Hematopoietic multipotent progenitor cell treated with erythropoietin and hydrocortisone succinate and interleukin-3 and kit ligand, for 8 days (in vitro differentiated cells): ENCODE data around the gene ARMC7.
A peak's percentile ranks its signal among the peaks of the same experiment; 100 is the strongest.
"Not testable (repeated sequence)": the region's sequence is repeated elsewhere in the genome, so short reads cannot be mapped to it uniquely, and the experiment has no call there.

ENCODE experiments used
- DNase-seq: peaks from one replicate; pipeline ENCODE4 v3.0.0-alpha.2; 2015

ARMC7 gene

DNA sequence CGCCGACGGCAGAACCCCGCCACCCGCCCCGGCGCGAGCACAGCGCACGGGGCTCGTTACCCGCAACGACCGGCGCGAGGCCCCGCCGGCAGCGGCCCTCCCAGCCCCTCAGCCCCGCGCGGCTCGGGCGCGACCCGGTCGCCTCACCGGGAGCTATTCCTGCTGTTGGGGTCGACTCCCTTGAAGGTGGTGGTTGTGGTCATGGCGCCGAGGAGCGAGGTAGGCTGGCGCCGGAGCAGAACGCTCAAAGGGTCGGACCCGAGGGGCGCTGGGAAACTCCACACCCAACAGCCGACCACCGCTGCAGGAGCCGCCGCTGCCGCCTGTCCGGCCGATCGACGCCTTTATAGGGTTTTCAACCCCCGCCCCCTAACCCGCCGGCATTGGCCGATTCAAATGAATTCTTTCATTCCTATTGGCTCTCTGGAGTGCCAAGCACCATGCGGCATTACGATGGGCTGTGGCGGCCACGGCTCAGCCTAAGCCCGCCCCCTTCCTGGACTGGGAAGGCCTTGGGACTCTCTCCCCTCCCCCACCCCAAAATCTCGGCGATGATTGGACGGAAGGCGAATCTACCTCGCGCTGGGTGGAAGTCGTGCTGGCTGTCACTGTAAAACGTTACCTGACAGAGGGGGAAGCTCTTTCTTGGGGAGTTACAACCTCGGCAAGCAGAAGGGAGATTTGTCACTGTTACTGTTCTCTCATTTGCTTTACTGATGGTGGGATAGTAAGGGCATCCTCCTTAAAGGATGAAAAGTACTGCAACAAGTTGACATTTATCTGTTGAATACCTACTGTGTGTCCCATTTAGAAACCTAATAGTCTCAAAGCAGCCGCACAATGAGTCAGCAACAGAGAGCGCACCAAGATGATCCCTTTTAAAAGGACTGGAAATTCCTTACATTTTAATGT lies 44.7 kb downstream of the ARMC7 start, which contains the start of gene JPT1:
TSS of gene JPT1 (minus strand) at position 318 of the 912 bp plus-strand sequence. CDS start at position 203, 115 bp downstream.
- peak; percentile 99 for DNase-seq

- DNase-seq, result no peak
Observed at GRCh38 chr17:75155191-75155601, 45.4 kb downstream of the ARMC7 start.

DNA sequence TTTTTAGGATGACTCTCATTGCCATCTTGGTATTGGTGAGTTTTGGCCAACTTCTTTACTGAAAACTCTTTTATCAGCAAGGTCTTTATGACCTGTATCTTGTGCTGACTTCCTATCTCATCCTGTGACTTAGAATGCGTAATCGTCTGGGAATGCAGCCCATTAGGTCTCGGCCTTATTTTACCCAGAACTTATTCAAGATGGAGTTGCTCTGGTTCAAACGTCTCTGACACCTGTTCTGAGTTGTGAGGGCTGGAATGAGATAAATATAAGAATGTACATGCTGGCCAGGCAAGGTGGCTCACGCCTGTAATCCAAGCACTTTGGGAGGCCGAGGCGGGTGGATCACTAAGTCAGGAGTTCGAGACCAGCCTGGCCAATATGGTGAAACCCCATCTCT lies 48.7 kb downstream of the ARMC7 start:
- DNase-seq, result not testable (repeated sequence)

DNA sequence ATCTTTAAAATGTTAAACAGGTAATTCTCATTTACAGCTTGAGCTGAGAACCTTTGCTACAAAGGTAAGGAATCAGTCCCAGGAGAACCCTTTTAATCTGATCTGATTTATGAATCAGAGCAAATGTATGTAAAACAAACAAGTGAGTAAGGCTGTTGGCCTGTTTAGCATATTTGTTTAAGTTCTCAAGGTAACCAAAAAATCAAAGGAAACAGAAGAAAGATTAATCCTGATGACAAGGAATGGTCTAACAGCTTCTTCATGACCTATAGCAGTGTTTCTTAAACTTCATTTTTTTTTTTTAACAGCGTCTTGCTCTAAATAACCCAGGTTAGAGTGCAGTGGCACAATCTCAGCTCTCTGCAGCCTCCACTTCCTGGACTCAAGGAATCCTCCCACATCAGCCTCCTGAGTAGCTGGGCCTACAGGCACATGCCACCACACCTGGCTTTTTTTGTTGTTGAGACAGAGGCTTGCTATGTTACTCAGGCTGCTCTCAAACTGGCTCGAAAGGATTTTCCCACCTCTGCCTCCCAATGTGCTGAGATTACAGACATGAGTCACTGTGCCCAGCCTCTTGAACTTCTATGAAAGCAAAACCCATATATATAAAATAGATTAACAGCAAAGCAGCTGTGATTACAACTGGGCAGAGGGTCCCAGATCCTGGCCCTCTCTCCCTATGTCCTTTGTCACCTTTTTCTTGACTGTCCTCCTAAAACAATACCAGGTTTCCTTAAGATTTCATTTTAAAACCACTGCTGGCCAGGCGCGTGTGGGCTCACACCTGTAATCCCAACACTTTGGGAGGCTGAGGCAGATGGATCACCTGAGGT lies 49.6 kb downstream of the ARMC7 start:
- no peak for DNase-seq

- no peak for DNase-seq
Observed at GRCh38 chr17:75160211-75160610, 50.4 kb downstream of the ARMC7 start.

- DNase-seq, result no peak
Observed at GRCh38 chr17:75163074-75163473, 53.3 kb downstream of the ARMC7 start.

DNA sequence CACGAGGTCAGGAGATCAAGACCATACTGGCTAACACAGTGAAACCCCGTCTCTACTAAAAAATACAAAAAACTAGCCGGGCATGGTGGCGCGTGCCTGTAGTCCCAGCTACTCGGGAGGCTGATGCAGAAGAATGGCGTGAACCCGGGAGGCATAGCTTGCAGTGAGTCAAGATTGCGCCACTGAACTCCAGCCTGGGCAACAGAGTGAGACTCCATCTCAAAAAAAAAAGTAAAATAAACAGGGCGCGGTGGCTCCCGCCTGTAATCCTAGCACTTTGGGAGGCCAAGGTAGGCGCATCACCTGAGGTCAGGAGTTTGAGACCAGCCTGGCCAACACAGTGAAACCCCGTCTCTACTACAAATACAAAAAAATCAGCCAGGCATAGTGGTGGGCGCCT lies 54.8 kb downstream of the ARMC7 start:
- DNase-seq, result not testable (repeated sequence)

- DNase-seq, result no peak
Observed at GRCh38 chr17:75168998-75169397, 59.2 kb downstream of the ARMC7 start.

- DNase-seq, result no peak
Observed at GRCh38 chr17:75173526-75173925, 63.8 kb downstream of the ARMC7 start.

DNA sequence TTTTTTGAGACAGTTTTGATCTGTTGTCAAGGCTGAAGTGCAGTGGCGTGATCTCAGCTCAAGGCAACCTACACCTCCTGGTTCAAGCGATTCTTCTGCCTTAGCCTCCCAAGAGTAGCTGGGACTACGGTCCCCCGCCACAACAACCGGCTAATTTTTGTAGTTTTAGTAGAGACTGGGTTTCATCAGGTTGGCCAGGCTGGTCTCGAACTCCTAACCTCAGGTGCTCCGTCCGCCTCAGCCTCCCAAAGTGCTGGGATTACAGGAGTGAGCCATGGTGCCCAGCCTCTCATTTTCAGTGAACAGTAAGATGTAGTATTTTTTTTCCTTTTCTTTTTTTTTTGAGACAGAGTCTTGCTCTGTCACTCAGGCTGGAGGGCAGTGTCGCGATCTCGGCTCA lies 65.2 kb downstream of the ARMC7 start:
- no peak for DNase-seq

DNA sequence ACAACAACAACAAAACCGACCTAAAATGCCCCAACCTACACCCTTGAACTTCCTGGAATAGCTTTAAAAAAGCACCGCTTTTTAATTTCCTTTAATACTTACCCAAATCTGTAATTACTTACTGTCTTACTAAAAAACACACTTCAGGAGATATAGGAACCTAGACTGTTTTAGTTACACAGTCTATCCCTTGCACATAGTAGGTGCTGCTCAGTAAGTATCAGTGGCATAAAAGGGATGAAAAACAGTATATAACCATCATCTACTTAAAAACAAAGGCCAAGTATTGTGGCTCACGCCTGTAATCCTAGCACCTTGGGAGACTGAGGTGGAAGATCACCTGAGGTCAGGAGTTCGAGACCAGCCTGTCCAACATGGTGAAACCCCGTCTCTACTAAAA lies 66.9 kb downstream of the ARMC7 start:
- no peak for DNase-seq

GRCh38 chr17:75178453-75178852 lies 68.7 kb downstream of the ARMC7 start:
- DNase-seq, result no peak
